Activated CD4-positive, CD25-positive, alpha-beta regulatory T cell (primary cell): ENCODE data around the gene RASA2.

ENCODE experiments used
- DNase-seq, 4 experiments: peaks; one replicate each; lab custom pipeline; 2025; lab: John Stamatoyannopoulos, UW

The RASA2 gene

GRCh38 chr3:141486746-141487520, at the start of gene RASA2:
Gene RASA2, plus strand, starts transcription at chr3:141487027. Its CDS starts 57 bp downstream, at chr3:141487084.
- DNase-seq: peak; percentile 50 to 67 (median 58)

GRCh38 chr3:141439589-141439988, 47.2 kb upstream of the RASA2 start:
- no peak for DNase-seq

GRCh38 chr3:141440942-141441341, 45.9 kb upstream of the RASA2 start:
- no peak for DNase-seq

GRCh38 chr3:141441381-141442364, 45.2 kb upstream of the RASA2 start:
- peak; percentile 53 to 73 (median 66) for DNase-seq

- no peak for DNase-seq
Measured at GRCh38 chr3:141442446-141442845, 44.4 kb upstream of the RASA2 start.

GRCh38 chr3:141442914-141443313, 43.9 kb upstream of the RASA2 start:
- DNase-seq: no peak

- DNase-seq: no peak
Measured at GRCh38 chr3:141444586-141445285, 42.1 kb upstream of the RASA2 start.

GRCh38 chr3:141445990-141446389, 40.8 kb upstream of the RASA2 start:
- DNase-seq: no peak

GRCh38 chr3:141446737-141447136, 40.1 kb upstream of the RASA2 start:
- DNase-seq: no peak

- no peak for DNase-seq
Measured at GRCh38 chr3:141447383-141447782, 39.4 kb upstream of the RASA2 start.

GRCh38 chr3:141448606-141449220, 38.1 kb upstream of the RASA2 start:
- DNase-seq: no peak

- no peak for DNase-seq
Measured at GRCh38 chr3:141449424-141449823, 37.4 kb upstream of the RASA2 start.

- DNase-seq: no peak
Measured at GRCh38 chr3:141450727-141451375, 36.0 kb upstream of the RASA2 start.

GRCh38 chr3:141452045-141452444, 34.8 kb upstream of the RASA2 start:
- DNase-seq: peak in 2 of 4 experiments; percentile 5 to 6

GRCh38 chr3:141452773-141453172, 34.1 kb upstream of the RASA2 start:
- DNase-seq: no peak

- no peak for DNase-seq
Measured at GRCh38 chr3:141454054-141454453, 32.8 kb upstream of the RASA2 start.

GRCh38 chr3:141454906-141455602, 31.8 kb upstream of the RASA2 start:
- no peak for DNase-seq

- DNase-seq: no peak
Measured at GRCh38 chr3:141455603-141456300, 31.1 kb upstream of the RASA2 start.

- no peak for DNase-seq
Measured at GRCh38 chr3:141456301-141456625, 30.6 kb upstream of the RASA2 start.

GRCh38 chr3:141457624-141458236, 29.1 kb upstream of the RASA2 start:
- DNase-seq: no peak
